A673 (cell line): ENCODE measurements around the gene CCDC88C. TPM values are rescaled to one million over a fixed set of nuclear protein-coding genes. Genes with fewer than 3 reads are reported as not detected.

ENCODE experiments used
- BruUV-seq: library from RNA; stranded (reverse); fragments of 400-500 nt; replicated peaks from 2 replicates; lab custom pipeline; 2021; lab: Mats Ljungman, UMichigan
- CTCF ChIA-PET: fragments of 300-600 bp; sonication (Branson Sonifier 250); formaldehyde crosslinking; loops from one replicate; lab custom pipeline; 2022; ENCODE audit warnings: antibody characterized with exemption; lab: Charles Lee
- POLR2A ChIA-PET: fragments of 300-600 bp; sonication (Branson Sonifier 250); formaldehyde crosslinking; loops from one replicate; lab custom pipeline; 2022; ENCODE audit warnings: antibody characterized with exemption; ENCODE audit not compliant: low non-redundant PET; lab: Charles Lee
- DNase-seq: peaks from one replicate; pipeline ENCODE4 v3.0.0-alpha.2; 2015; ENCODE audit warnings: low spot score
- H3K27ac ChIP-seq: fragments of 200-600 bp; sonication (generic); 2 replicates; pipeline ENCODE4 v1.5.1; 2016; ENCODE audit warnings: mixed run types, low read depth, mild to moderate bottlenecking, mixed read lengths, antibody characterized with exemption, low read length; ENCODE audit not compliant: poor library complexity, severe bottlenecking
- H3K27me3 ChIP-seq: fragments of 200-600 bp; sonication (generic); replicated peaks from 2 replicates; pipeline ENCODE4 v1.6.1; 2017; ENCODE audit warnings: mixed run types, low read depth, mild to moderate bottlenecking, mixed read lengths, antibody characterized with exemption, low read length; ENCODE audit not compliant: insufficient read depth, poor library complexity
- H3K36me3 ChIP-seq: fragments of 200-600 bp; sonication (generic); 2 replicates; pipeline ENCODE4 v1.6.1; 2016; ENCODE audit warnings: mixed run types, mild to moderate bottlenecking, mixed read lengths, antibody characterized with exemption, low read length; ENCODE audit not compliant: insufficient read depth, poor library complexity, severe bottlenecking
- H3K4me1 ChIP-seq: fragments of 200-600 bp; sonication (generic); 2 replicates; pipeline ENCODE4 v1.6.1; 2017; ENCODE audit warnings: mixed run types, mild to moderate bottlenecking, mixed read lengths, antibody characterized with exemption, low read length; ENCODE audit not compliant: insufficient read depth, poor library complexity, severe bottlenecking
- H3K4me3 ChIP-seq: fragments of 200-600 bp; sonication (generic); 2 replicates; pipeline ENCODE4 v1.5.1; 2016; ENCODE audit warnings: low read depth, mixed run types, mild to moderate bottlenecking, mixed read lengths, low read length; ENCODE audit not compliant: poor library complexity, severe bottlenecking
- H3K9me3 ChIP-seq: fragments of 200-600 bp; sonication (generic); 2 replicates; pipeline ENCODE4 v1.6.1; 2016; ENCODE audit warnings: mixed run types, low read depth, mild to moderate bottlenecking, mixed read lengths, antibody characterized with exemption, low read length; ENCODE audit not compliant: poor library complexity, severe bottlenecking
- EZH2 ChIP-seq: fragments of 200-600 bp; sonication (generic); IDR thresholded peaks from 2 replicates; pipeline ENCODE4 v1.6.1; 2017; ENCODE audit warnings: borderline replicate concordance, low read depth, mild to moderate bottlenecking, mixed read lengths, antibody characterized with exemption, low read length; ENCODE audit not compliant: poor library complexity, severe bottlenecking
- intact Hi-C: fragments of 100-400 bp; cut with micrococcal nuclease; formaldehyde crosslinking; loops from one replicate; pipeline ENCODE4 v1.10.0; 2022; ENCODE audit not compliant: unreplicated experiment
- total RNA-seq: library from RNA; stranded (reverse); gene quantifications from 2 replicates; pipeline ENCODE4 v1.2.3, GENCODE V29; 2021
- TF ChIP-seq, protein P1 (sequence below): fragments of 300-800, 200-600 bp; sonication (generic); conservative IDR thresholded peaks from 2 replicates; pipeline ENCODE4 v1.5.1; 2017; ENCODE audit warnings: low read depth, mild to moderate bottlenecking, antibody characterized with exemption, low read length, moderate library complexity, mixed read lengths

The CCDC88C gene
- total RNA-seq, 1 experiment from 2014 or later: 49.1 TPM

DNA sequence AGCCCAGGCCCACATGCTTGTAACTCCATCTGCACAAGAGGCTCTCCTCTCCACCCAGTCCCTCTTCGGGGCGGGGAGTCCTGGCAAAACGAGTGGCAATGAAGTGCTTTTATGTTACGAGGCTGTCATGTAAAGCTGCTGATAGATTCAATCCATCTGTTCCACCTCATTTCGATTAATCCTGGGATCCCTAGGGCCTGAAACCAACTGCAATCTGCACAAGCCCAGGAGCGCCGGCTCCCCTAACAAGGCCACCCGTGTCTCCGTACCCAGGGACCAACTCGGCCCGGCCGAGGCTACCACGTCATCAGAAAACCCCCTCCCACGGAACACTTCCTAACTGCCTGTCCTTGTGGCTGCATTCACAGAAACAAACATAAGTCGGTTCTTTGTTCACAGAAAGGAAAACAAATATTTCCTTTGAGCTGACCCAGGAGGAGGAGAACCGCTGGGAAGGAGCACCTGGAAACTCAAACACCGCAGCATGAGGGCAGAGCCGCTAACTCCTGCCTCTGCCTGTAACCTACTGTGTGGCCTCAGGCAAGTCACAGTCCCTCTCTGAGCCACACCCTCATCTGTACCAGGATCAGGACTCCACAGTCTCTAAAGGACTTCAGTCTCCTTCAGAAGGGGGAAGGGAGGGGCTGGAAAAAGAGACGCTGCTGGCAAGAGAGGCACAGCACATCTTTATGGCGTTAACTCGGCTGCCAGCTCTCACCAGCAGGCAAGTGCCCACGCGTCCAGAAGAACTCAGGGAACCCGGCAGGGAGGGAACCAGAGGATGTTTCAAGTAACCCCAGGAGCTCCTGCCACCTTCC is 47.8 kb downstream of the CCDC88C start:
- H3K4me3 ChIP-seq: peak overlapping the region; percentile 11
- intact Hi-C loops: no loop called here
- H3K27me3 ChIP-seq: no peaks in the 10 kb centered on the region
- peak; percentile 71 for DNase-seq
- BruUV-seq: no TSS peak
- TF ChIP-seq EZH2: no peak
- TF ChIP-seq, protein P1, sequence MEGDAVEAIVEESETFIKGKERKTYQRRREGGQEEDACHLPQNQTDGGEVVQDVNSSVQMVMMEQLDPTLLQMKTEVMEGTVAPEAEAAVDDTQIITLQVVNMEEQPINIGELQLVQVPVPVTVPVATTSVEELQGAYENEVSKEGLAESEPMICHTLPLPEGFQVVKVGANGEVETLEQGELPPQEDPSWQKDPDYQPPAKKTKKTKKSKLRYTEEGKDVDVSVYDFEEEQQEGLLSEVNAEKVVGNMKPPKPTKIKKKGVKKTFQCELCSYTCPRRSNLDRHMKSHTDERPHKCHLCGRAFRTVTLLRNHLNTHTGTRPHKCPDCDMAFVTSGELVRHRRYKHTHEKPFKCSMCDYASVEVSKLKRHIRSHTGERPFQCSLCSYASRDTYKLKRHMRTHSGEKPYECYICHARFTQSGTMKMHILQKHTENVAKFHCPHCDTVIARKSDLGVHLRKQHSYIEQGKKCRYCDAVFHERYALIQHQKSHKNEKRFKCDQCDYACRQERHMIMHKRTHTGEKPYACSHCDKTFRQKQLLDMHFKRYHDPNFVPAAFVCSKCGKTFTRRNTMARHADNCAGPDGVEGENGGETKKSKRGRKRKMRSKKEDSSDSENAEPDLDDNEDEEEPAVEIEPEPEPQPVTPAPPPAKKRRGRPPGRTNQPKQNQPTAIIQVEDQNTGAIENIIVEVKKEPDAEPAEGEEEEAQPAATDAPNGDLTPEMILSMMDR: no peak
- H3K27ac ChIP-seq: peak overlapping the region; percentile 65
- CTCF ChIA-PET: interaction anchor here (0.9 kb wide), 1 partner anchor 9 kb away, joined by 3 read pairs; no protein-coding TSS in a partner anchor
- no peaks in the 10 kb centered on the region for H3K36me3 ChIP-seq
- no peaks in the 10 kb centered on the region for H3K9me3 ChIP-seq
- POLR2A ChIA-PET: interaction anchor here (0.6 kb wide), 1 partner anchor 20 kb away, joined by 4 read pairs; no protein-coding TSS in a partner anchor
- peaks cover 71% of the 10 kb centered on the region for H3K4me1 ChIP-seq

- Histone ChIP-seq H3K27ac (no peak overlapping the region), H3K9me3 (no peaks in the 10 kb centered on the region), H3K36me3 (no peaks in the 10 kb centered on the region), H3K4me1 (peaks cover 68% of the 10 kb centered on the region), H3K27me3 (no peaks in the 10 kb centered on the region), H3K4me3 (no peak overlapping the region)
- intact Hi-C loops: no loop called here
- POLR2A ChIA-PET: no interaction called here
- no peak for DNase-seq
- no peak for TF ChIP-seq EZH2
- TF ChIP-seq, protein P1: no peak
- no TSS peak for BruUV-seq
- CTCF ChIA-PET: interaction anchor here (0.9 kb wide), 1 partner anchor 10 kb away, joined by 3 read pairs; no protein-coding TSS in a partner anchor
These were observed 48.7 kb downstream of the CCDC88C start for GRCh38 chr14:91368776-91369416.

- no TSS peak for BruUV-seq
- TF ChIP-seq, protein P1: no peak
- TF ChIP-seq EZH2: no peak
- Histone ChIP-seq H3K4me3 (no peak overlapping the region), H3K36me3 (no peaks in the 10 kb centered on the region), H3K27me3 (no peaks in the 10 kb centered on the region), H3K27ac (no peak overlapping the region), H3K9me3 (no peaks in the 10 kb centered on the region), H3K4me1 (peaks cover 62% of the 10 kb centered on the region)
- ChIA-PET POLR2A (interaction anchor here (0.8 kb wide), 1 partner anchor 10 kb away, joined by 3 read pairs; no protein-coding TSS in a partner anchor), CTCF (no interaction called here)
- intact Hi-C loops: no loop called here
- no peak for DNase-seq
These were observed 50.1 kb downstream of the CCDC88C start for GRCh38 chr14:91367173-91368171.
